Osteocyte (in vitro differentiated cells): ENCODE measurements around the gene EXD2. TPM values are rescaled to one million over a fixed set of nuclear protein-coding genes. Genes with fewer than 3 reads are reported as not detected.
A peak's percentile ranks its signal among the peaks of the same experiment; 100 is the strongest.
"Not testable (repeated sequence)": the region's sequence is repeated elsewhere in the genome, so short reads cannot be mapped to it uniquely, and the experiment has no call there.

Source experiments
- DNase-seq: peaks from one replicate; pipeline ENCODE4 v3.0.0; 2021; ENCODE audit warnings: mixed read lengths; ENCODE audit not compliant: unreplicated experiment; ENCODE audit errors: extremely low spot score
- H3K27ac Mint-ChIP-seq: one replicate; pipeline ENCODE4 v1.8.0; 2021; ENCODE audit warnings: mild to moderate bottlenecking, mixed read lengths; ENCODE audit not compliant: unreplicated experiment
- H3K27me3 Mint-ChIP-seq: one replicate; pipeline ENCODE4 v1.8.0; 2021; ENCODE audit warnings: mixed read lengths; ENCODE audit not compliant: unreplicated experiment
- H3K36me3 Mint-ChIP-seq: one replicate; pipeline ENCODE4 v1.8.0; 2021; ENCODE audit warnings: mixed read lengths; ENCODE audit not compliant: unreplicated experiment
- H3K4me1 Mint-ChIP-seq: one replicate; pipeline ENCODE4 v1.8.0; 2021; ENCODE audit warnings: mixed read lengths; ENCODE audit not compliant: unreplicated experiment
- H3K4me3 Mint-ChIP-seq: one replicate; pipeline ENCODE4 v1.8.0; 2021; ENCODE audit warnings: mild to moderate bottlenecking, moderate library complexity, mixed read lengths; ENCODE audit not compliant: unreplicated experiment
- H3K9me3 Mint-ChIP-seq: one replicate; pipeline ENCODE4 v1.8.0; 2021; ENCODE audit warnings: mixed read lengths; ENCODE audit not compliant: unreplicated experiment
- total RNA-seq: library from RNA; stranded (reverse); gene quantifications from 2 replicates; pipeline ENCODE4 v1.2.1, GENCODE V29; 2021
- TF ChIP-seq, protein P1 (sequence below): fragments of 200-600 bp; sonication (generic); IDR thresholded peaks from 2 replicates; pipeline ENCODE4 v1.5.0; 2021; ENCODE audit warnings: antibody characterized with exemption, mild to moderate bottlenecking, moderate library complexity

The EXD2 gene
- total RNA-seq, 1 donor from 2014 or later = 32.9 TPM

DNA sequence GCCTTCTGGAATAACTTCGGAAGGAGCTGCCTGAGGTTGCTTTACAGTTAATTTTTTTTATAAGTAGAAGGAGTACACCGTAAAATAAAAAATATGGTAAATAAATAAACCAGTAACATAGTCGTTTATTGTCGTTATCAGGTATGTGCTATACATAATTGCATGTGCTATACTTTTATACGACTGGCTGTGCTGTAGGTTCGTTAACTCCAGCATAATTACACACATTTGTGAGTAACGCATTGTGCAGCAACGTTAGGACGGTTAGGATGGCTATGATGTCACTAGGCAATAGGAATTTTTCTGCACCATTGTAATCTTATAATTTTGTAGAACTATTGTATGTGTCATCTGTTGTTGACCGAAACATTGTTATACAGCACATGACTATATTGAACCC, 8.5 kb downstream of the EXD2 start:
- Mint-ChIP-seq H3K36me3 (no peaks in the 10 kb centered on the region), H3K27me3 (no peaks in the 10 kb centered on the region), H3K27ac (no peak overlapping the region), H3K9me3 (no peaks in the 10 kb centered on the region), H3K4me3 (no peak overlapping the region), H3K4me1 (peaks cover 8% of the 10 kb centered on the region)
- TF ChIP-seq, protein P1, sequence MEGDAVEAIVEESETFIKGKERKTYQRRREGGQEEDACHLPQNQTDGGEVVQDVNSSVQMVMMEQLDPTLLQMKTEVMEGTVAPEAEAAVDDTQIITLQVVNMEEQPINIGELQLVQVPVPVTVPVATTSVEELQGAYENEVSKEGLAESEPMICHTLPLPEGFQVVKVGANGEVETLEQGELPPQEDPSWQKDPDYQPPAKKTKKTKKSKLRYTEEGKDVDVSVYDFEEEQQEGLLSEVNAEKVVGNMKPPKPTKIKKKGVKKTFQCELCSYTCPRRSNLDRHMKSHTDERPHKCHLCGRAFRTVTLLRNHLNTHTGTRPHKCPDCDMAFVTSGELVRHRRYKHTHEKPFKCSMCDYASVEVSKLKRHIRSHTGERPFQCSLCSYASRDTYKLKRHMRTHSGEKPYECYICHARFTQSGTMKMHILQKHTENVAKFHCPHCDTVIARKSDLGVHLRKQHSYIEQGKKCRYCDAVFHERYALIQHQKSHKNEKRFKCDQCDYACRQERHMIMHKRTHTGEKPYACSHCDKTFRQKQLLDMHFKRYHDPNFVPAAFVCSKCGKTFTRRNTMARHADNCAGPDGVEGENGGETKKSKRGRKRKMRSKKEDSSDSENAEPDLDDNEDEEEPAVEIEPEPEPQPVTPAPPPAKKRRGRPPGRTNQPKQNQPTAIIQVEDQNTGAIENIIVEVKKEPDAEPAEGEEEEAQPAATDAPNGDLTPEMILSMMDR = no peak
- no peak for DNase-seq

DNA sequence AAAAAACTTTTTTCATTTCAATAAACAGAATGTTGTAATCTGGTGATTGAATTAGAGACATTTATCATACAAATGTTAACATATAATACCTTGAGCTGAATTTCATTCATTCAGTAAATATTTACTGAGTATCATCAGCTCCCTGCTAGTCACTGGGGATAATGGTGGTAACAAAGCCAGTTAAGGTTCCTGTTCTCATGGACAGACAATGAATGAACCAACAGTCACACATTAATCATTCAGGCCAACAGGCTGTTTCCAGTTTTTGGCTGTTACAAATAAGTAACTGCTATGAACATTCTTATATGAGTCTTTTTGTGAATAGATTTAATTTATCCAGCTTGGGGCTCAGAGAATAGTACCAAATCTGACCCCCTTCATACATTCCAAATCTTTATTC, 13.5 kb downstream of the EXD2 start:
- Mint-ChIP-seq H3K36me3 (peaks cover 9% of the 10 kb centered on the region), H3K4me1 (peaks cover 4% of the 10 kb centered on the region), H3K27me3 (no peaks in the 10 kb centered on the region), H3K27ac (no peak overlapping the region), H3K4me3 (no peak overlapping the region), H3K9me3 (no peaks in the 10 kb centered on the region)
- TF ChIP-seq, protein P1 = no peak
- no peak for DNase-seq

DNA sequence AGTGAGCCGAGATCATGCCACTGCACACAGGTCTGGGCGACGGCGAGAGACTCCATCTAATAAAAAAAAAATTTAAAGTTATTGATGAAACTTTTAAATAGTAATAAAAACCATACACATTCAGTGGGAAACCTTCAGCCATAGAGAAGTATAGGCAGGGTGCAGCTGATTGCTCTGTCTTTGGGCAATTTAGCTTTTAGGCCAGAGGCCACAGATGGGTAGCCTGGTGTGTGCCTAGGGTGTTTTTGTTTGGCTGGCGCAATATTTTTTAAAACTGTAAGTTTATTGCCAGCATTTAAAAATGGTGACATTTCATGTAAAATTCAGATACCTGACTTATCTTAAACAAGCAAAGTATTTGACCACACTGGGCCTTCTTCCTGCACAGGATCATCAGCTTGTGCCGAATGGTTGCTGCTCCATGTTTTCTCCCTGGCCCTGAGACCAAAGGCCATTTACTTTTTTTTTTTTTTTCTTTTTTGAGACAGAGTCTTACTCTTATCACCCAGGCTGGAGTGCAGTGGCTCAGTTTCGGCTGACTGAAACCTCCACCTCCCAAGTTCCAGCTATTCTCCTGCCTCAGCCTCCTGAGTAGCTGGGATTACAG, 16.2 kb downstream of the EXD2 start:
- Mint-ChIP-seq H3K4me3 (no peak overlapping the region), H3K27ac (no peak overlapping the region), H3K9me3 (no peaks in the 10 kb centered on the region), H3K36me3 (peaks cover 15% of the 10 kb centered on the region), H3K4me1 (peaks cover 4% of the 10 kb centered on the region), H3K27me3 (no peaks in the 10 kb centered on the region)
- DNase-seq = no peak
- TF ChIP-seq, protein P1 = no peak

DNA sequence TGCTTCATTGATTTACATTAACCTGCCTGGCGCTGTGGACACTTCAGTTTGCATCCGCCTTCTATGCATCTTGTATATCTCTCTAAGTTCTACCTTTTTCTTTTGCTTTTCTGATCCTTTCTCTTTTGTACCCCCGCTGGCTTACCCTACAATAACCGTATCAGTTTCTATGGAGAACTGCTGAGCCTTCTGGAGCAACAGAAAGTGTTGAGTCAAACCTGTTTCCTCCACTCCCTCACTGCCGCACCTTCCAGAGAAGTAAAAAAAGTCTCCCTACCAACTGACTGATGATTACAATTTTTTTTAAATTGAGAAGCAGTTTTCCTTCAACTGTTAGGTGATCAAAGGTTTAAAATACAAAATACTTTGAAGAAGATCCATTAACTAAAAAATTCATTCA, 17.4 kb downstream of the EXD2 start:
- TF ChIP-seq, protein P1 = no peak
- H3K36me3 Mint-ChIP-seq = peaks cover 17% of the 10 kb centered on the region

DNA sequence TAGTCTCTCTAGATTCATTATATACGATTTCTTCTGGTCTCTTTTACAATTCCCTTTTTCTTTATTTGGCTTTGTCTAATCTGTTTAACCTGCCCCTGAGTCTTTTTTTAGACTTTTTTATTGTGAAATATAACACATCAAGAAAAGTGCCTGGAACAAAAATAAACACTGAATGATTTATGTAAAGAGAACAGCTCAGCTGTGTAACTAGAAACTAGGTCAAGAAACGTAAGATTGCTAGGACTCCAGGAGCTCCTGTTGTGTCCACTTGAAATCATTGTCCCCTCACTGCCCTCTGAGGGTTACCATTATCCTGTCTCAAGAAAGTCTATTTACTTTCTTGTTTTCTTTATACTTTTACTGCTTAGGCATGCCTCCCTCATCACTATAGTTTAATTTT, 23.1 kb downstream of the EXD2 start:
- Mint-ChIP-seq H3K4me3 (no peak overlapping the region), H3K4me1 (peaks cover 6% of the 10 kb centered on the region), H3K36me3 (peaks cover 28% of the 10 kb centered on the region), H3K27ac (peak overlapping the region; percentile 27), H3K27me3 (no peaks in the 10 kb centered on the region), H3K9me3 (no peaks in the 10 kb centered on the region)
- DNase-seq = no peak
- TF ChIP-seq, protein P1 = no peak

More for the DNA sequence above, 17.4 kb downstream of the EXD2 start:
- H3K4me1 Mint-ChIP-seq = peaks cover 4% of the 10 kb centered on the region
- H3K9me3 Mint-ChIP-seq = no peaks in the 10 kb centered on the region
- H3K27ac Mint-ChIP-seq = no peak overlapping the region
- DNase-seq = no peak
- no peak overlapping the region for H3K4me3 Mint-ChIP-seq
- no peaks in the 10 kb centered on the region for H3K27me3 Mint-ChIP-seq

DNA sequence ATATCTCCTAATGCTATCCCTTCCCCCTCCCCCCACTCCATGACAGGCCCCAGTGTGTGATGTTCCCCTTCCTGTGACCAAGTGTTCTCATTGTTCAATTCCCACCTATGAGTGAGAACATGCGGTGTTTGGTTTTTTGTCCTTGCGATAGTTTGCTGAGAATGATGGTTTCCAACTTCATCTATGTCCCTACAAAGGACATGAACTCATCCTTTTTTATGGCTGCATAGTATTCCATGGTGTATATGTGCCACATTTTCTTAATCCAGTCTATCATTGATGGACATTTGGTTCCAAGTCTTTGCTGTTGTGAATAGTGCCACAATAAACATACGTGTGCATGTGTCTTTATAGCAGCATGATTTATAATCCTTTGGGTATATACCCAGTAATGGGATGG, 26.4 kb downstream of the EXD2 start:
- not testable (repeated sequence) for H3K9me3 Mint-ChIP-seq, H3K4me1 Mint-ChIP-seq, H3K27ac Mint-ChIP-seq, H3K27me3 Mint-ChIP-seq, DNase-seq, H3K4me3 Mint-ChIP-seq
- H3K36me3 Mint-ChIP-seq = peaks cover 25% of the 10 kb centered on the region
